HG03097 (cell line): ENCODE results near the gene SRXN1.

Experiments
- ATAC-seq: cut with Tn5 transposase; IDR thresholded peaks from one replicate; pipeline ENCODE4 v1.9.1; 2021; ENCODE audit not compliant: unreplicated experiment, low FRiP score

The SRXN1 gene

GRCh38 chr20:609371-609964, 43.5 kb downstream of the SRXN1 start:
- ATAC-seq, result no peak

DNA sequence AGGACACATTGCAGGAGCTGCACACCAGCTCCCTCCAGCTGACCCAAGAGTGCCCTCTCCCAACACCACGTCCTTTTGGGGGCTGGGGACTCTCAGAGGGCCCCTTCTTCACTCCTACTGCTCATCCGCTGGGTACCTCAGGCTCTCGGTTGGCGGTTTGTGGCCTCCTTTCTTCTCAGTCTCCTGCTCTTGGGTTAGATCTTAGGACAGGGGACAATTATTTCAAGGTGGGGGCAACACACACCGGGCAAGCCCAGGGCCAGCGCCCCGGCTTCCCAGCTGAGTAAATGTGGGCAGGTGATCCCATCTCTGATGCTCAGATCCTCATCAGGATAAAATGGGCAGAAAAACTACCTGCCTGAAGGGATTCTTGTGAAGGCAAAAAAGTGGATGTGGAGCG, 44.0 kb downstream of the SRXN1 start:
- no peak for ATAC-seq

GRCh38 chr20:607476-607875, 45.5 kb downstream of the SRXN1 start:
- ATAC-seq, result no peak

DNA sequence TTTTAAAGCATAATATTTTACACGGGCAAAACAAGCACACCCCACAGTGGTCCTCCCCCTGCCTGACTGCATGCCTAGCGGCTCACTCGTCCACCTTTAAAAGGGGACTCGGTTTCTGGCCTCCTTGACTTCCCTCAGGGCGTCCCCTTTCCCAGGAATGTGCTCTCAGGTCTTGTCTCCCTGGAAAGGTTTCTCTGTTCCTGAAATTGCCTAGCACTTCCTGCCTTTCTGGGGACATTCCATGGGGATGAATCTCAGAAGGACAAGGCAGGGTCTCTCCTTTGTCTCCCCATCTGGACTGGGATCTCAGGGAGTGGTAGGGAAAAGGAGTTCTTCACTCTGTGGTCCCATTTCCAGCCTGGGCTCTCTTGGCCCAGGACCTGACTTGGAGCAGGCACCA, 47.8 kb downstream of the SRXN1 start:
- no peak for ATAC-seq

- ATAC-seq, result no peak
Observed at GRCh38 chr20:603116-603640, 49.8 kb downstream of the SRXN1 start.

DNA sequence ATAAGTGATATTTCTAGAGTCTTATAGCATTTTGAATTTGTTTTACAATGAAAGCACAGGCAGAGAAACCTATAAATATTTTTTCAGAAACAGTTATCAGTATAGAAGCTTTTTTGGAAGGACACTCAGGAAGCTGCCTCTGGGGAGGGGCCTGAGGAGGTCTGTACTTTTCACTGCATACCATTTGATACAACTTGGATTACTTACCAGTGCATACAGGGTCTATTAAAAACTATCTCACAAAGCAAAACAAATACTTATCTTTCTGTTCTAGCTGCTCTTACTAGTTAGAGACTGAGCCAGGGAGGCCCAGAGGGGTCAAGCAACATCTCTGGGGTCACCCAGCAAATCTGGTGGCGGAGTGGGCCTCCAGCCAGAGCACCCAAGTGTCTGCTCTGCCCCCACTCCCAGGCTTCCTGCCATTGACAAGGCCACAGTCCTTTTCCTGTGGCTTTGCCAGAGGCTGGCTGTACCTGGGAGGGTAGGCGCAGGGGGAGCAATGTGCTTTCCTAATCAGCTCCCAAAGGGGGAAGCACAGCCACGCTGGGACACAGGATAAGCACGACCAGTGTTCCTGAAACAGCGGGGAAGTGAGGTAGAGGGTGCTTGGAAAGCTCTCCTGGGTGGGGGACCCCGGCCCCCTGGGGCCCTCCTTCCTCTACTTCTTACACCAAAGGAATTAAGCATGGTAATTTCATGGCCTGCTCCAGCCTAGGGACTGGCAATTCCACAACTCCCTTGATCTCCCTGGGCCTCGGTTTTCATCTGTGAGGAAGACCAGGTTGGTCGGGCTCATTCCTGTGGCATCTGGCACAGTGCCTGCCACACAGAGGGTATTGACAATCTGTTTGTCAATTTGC, 50.7 kb downstream of the SRXN1 start:
- ATAC-seq, result no peak

- no peak for ATAC-seq
Observed at GRCh38 chr20:600736-601135, 52.3 kb downstream of the SRXN1 start.

DNA sequence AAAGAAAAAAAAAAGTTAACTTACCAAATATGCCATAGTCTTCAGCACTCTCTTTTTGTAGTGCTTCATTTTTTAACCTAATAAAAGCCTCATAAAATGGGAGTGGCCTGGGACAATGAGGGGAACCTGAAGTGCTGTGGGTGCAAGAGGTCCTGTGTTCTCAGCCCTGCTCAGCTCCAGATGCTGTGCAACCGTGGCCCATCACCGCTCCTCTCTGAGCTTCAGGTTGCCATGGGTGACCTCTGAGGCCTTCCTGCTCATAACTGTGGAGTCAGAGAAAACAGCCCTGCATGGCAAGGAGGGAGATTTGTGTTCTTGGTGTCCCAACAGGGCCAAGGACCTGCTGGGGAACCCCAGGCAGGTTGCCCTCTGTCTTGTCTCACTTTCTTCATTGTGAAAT, 52.9 kb downstream of the SRXN1 start:
- no peak for ATAC-seq

DNA sequence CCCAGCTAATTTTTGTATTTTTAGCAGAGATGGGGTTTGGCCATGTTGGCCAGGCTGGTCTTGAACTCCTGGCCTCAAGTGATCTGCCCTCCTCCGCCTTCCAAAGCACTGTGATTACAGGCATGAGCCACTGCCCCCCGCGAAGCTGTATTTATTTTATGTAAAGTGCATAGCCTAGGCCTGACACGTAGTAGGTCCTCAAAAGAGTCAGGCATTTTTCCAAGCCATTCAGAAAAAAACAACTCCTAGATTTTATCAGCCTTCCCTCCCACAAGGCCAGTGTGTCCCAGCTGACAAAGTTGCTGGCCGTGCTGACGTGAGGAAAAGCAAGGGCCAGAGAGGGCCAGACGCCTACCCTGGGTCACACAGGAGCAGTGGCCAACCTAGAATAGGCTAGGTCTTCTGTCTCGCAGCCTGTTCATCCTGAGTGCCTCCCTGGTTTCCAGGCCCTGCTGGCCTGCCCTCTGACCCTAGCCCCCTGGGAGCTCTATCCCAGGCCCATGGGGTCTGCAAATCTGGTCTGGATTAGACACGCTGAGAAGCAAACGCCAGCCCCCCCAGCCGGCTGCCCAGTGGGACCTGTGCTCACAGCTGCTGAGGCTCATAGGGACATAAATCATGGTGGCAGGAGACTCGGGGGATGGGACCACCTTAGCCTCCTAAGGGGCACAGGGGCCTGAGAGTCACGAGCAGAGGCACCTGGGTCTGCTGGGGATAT, 54.7 kb downstream of the SRXN1 start:
- ATAC-seq, result no peak

- no peak for ATAC-seq
Observed at GRCh38 chr20:597560-597959, 55.4 kb downstream of the SRXN1 start.
